ENCODE data around the gene UNK. TPM values are rescaled to one million over a fixed set of nuclear protein-coding genes. Genes with fewer than 3 reads are reported as not detected.

The UNK gene
- total and polyA plus RNA-seq, 9 of the 15 experiments (the other 6 are each of a cell fraction or from before 2014, with no cell fraction given): 12.8 to 38.6 (median 24.8) TPM

DNA sequence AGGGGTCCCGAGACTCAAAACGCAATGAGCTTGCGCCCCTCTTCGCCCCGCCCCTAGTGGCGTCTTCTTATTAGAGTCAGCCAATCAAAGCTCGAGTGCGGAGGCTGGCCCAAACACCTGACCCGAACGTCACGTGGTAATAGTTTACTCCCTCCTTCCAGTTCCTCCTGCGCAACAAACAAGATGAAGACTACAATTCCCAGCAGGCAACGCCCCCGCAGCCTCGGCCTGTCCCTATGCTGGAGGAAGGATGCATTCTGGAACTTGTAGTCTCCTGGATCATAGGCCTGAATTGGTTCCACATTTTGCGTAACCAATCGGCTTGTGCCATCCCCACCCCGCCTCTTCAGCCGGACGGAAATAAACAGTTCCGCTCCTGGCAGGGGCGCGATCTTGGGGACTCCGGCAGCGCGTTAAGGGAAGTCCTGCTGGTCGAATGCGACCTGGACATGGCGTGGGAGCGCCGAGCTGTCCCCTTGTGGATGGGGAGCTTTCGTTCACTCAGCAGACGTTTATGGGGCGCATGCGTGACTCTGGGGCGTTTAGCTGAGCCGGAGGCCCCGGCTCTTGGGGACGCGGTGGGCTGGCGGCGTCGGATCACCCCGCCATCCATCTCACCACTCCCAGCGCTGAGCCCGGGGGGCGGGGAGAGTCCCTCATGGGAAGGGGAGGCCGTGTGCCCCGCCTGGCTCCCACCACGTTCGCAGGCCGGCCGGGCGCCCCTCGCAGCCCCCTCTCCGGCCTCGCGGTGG, 70.9 kb downstream of the UNK start, which contains the start of gene WBP2 (continued):
- TF ChIP-seq, protein P1, sequence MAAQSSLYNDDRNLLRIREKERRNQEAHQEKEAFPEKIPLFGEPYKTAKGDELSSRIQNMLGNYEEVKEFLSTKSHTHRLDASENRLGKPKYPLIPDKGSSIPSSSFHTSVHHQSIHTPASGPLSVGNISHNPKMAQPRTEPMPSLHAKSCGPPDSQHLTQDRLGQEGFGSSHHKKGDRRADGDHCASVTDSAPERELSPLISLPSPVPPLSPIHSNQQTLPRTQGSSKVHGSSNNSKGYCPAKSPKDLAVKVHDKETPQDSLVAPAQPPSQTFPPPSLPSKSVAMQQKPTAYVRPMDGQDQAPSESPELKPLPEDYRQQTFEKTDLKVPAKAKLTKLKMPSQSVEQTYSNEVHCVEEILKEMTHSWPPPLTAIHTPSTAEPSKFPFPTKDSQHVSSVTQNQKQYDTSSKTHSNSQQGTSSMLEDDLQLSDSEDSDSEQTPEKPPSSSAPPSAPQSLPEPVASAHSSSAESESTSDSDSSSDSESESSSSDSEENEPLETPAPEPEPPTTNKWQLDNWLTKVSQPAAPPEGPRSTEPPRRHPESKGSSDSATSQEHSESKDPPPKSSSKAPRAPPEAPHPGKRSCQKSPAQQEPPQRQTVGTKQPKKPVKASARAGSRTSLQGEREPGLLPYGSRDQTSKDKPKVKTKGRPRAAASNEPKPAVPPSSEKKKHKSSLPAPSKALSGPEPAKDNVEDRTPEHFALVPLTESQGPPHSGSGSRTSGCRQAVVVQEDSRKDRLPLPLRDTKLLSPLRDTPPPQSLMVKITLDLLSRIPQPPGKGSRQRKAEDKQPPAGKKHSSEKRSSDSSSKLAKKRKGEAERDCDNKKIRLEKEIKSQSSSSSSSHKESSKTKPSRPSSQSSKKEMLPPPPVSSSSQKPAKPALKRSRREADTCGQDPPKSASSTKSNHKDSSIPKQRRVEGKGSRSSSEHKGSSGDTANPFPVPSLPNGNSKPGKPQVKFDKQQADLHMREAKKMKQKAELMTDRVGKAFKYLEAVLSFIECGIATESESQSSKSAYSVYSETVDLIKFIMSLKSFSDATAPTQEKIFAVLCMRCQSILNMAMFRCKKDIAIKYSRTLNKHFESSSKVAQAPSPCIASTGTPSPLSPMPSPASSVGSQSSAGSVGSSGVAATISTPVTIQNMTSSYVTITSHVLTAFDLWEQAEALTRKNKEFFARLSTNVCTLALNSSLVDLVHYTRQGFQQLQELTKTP (IDR thresholded peaks at IDR 0.05; ENCODE audit: low read depth in 1 of 2, partially characterized antibody in 2 of 2): peak; percentile 86 to 100
- TF ChIP-seq LCOR (CRISPR knock-in tag; IDR thresholded peaks at IDR 0.05): 0 out of 2 replicates have a peak, but pooled peaks have one; percentile 79
- TF ChIP-seq TFAM (CRISPR knock-in tag; conservative IDR thresholded peaks at IDR 0.05): no peak
- TF ChIP-seq, protein P2, sequence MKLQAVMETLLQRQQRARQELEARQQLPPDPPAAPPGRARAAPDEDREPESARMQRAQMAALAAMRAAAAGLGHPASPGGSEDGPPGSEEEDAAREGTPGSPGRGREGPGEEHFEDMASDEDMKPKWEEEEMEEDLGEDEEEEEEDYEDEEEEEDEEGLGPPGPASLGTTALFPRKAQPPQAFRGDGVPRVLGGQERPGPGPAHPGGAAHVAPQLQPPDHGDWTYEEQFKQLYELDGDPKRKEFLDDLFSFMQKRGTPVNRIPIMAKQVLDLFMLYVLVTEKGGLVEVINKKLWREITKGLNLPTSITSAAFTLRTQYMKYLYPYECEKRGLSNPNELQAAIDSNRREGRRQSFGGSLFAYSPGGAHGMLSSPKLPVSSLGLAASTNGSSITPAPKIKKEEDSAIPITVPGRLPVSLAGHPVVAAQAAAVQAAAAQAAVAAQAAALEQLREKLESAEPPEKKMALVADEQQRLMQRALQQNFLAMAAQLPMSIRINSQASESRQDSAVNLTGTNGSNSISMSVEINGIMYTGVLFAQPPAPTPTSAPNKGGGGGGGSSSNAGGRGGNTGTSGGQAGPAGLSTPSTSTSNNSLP (IDR thresholded peaks at IDR 0.05; ENCODE audit: borderline replicate concordance, low read depth, low read length): no peak
- TF ChIP-seq MEF2D (tag; conservative IDR thresholded peaks at IDR 0.05; ENCODE audit: low read depth): no peak; the same call in 1 of the 2 replicates
- peak; percentile 77 for TF ChIP-seq SIN3B (IDR thresholded peaks at IDR 0.05; ENCODE audit: low read depth)
- no peak for TF ChIP-seq ZNF384 (IDR thresholded peaks at IDR 0.05; ENCODE audit: low read depth, low read length)
- peak; percentile 100 for TF ChIP-seq HCFC1 (IDR thresholded peaks at IDR 0.05; ENCODE audit: low read depth, low read length)
- TF ChIP-seq, protein P3, sequence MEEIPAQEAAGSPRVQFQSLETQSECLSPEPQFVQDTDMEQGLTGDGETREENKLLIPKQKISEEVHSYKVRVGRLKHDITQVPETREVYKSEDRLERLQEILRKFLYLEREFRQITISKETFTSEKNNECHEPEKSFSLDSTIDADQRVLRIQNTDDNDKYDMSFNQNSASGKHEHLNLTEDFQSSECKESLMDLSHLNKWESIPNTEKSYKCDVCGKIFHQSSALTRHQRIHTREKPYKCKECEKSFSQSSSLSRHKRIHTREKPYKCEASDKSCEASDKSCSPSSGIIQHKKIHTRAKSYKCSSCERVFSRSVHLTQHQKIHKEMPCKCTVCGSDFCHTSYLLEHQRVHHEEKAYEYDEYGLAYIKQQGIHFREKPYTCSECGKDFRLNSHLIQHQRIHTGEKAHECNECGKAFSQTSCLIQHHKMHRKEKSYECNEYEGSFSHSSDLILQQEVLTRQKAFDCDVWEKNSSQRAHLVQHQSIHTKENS (CRISPR knock-in tag; IDR thresholded peaks at IDR 0.05): no peak
- TF ChIP-seq MAFK (IDR thresholded peaks at IDR 0.05; ENCODE audit: low read length): peak; percentile 35; the same call in 1 of the 2 replicates
- TF ChIP-seq, protein P4, sequence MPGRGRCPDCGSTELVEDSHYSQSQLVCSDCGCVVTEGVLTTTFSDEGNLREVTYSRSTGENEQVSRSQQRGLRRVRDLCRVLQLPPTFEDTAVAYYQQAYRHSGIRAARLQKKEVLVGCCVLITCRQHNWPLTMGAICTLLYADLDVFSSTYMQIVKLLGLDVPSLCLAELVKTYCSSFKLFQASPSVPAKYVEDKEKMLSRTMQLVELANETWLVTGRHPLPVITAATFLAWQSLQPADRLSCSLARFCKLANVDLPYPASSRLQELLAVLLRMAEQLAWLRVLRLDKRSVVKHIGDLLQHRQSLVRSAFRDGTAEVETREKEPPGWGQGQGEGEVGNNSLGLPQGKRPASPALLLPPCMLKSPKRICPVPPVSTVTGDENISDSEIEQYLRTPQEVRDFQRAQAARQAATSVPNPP (IDR thresholded peaks at IDR 0.05; ENCODE audit: borderline replicate concordance, insufficient read depth, insufficient read length): no peak
- no peak for TF ChIP-seq NCOA4 (IDR thresholded peaks at IDR 0.05; ENCODE audit: partially characterized antibody)
- TF ChIP-seq ELF1 (tag; IDR thresholded peaks at IDR 0.05): peak; percentile 67
- peak; percentile 58 for TF ChIP-seq RBBP5 (IDR thresholded peaks at IDR 0.05; ENCODE audit: borderline replicate concordance, insufficient read depth, low read length, poor library complexity, severe bottlenecking)
- TF ChIP-seq PCBP2 (IDR thresholded peaks at IDR 0.05; ENCODE audit: low read depth, low read length, poor library complexity, severe bottlenecking): no peak
- TF ChIP-seq, protein P5, sequence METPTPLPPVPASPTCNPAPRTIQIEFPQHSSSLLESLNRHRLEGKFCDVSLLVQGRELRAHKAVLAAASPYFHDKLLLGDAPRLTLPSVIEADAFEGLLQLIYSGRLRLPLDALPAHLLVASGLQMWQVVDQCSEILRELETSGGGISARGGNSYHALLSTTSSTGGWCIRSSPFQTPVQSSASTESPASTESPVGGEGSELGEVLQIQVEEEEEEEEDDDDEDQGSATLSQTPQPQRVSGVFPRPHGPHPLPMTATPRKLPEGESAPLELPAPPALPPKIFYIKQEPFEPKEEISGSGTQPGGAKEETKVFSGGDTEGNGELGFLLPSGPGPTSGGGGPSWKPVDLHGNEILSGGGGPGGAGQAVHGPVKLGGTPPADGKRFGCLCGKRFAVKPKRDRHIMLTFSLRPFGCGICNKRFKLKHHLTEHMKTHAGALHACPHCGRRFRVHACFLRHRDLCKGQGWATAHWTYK (CRISPR knock-in tag; IDR thresholded peaks at IDR 0.05): peak; percentile 85
